ENCODE results near the gene KRT80. TPM values are rescaled to one million over a fixed set of nuclear protein-coding genes. Genes with fewer than 3 reads are reported as not detected.

The KRT80 gene
- total and polyA plus RNA-seq, 2 experiments from 2014 or later, result not detected

DNA sequence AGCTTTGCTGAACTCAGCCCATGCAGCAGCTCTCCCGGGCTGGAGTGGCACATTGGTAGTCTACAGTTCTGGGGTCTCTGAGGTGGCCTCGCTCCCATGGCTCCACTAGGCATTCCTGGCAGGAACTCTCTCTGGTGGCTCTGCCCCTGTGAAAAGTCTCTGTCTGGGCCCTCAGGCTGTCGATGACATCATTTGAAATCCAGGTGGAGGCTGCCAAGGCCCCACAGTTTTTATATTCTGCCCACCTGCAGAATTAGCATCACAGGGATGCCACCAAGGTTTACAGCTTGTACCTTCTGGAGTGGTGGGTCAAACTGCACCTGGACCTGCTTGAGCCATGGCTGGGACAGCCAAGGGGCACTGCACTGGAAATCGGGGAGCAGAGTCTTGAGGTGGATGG, 31.6 kb downstream of the KRT80 start:
- DNase-seq (ENCODE audit: low spot score) (no peak), ATAC-seq (no peak)
- H3K27me3 Mint-ChIP-seq (ENCODE audit: insufficient read depth, low read depth, poor library complexity), result peaks cover 11% of the 10 kb centered on the region
- H3K27ac ChIP-seq (ENCODE audit: low read depth), result no peak overlapping the region
- H3K9me2 ChIP-seq (ENCODE audit: insufficient read depth), result no peaks in the 10 kb centered on the region
- H3K4me1 ChIP-seq (ENCODE audit: insufficient read depth), result no peaks in the 10 kb centered on the region
- H3K27me3 ChIP-seq (ENCODE audit: insufficient read depth), result no peaks in the 10 kb centered on the region
- no peak overlapping the region for H3K27ac Mint-ChIP-seq
- no peak overlapping the region for H2AFZ ChIP-seq
- no peak for TF ChIP-seq EZH2 (IDR thresholded peaks at IDR 0.05; ENCODE audit: low read depth, unreplicated experiment)
- no peak for TF ChIP-seq STAT1 (IDR thresholded peaks at IDR 0.05; ENCODE audit: unreplicated experiment)
- TF ChIP-seq, protein P1, sequence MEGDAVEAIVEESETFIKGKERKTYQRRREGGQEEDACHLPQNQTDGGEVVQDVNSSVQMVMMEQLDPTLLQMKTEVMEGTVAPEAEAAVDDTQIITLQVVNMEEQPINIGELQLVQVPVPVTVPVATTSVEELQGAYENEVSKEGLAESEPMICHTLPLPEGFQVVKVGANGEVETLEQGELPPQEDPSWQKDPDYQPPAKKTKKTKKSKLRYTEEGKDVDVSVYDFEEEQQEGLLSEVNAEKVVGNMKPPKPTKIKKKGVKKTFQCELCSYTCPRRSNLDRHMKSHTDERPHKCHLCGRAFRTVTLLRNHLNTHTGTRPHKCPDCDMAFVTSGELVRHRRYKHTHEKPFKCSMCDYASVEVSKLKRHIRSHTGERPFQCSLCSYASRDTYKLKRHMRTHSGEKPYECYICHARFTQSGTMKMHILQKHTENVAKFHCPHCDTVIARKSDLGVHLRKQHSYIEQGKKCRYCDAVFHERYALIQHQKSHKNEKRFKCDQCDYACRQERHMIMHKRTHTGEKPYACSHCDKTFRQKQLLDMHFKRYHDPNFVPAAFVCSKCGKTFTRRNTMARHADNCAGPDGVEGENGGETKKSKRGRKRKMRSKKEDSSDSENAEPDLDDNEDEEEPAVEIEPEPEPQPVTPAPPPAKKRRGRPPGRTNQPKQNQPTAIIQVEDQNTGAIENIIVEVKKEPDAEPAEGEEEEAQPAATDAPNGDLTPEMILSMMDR (conservative IDR thresholded peaks at IDR 0.05; ENCODE audit: low read depth in 2 of 2), result no peak
- TF ChIP-seq ZNF331 (CRISPR knock-in tag; IDR thresholded peaks at IDR 0.05; ENCODE audit: low read depth), result no peak
- TF ChIP-seq ZNF462 (CRISPR knock-in tag; IDR thresholded peaks at IDR 0.05), result no peak
- TF ChIP-seq JUNB (IDR thresholded peaks at IDR 0.05; ENCODE audit: unreplicated experiment), result no peak
- TF ChIP-seq CREB1 (CRISPR knock-in tag; IDR thresholded peaks at IDR 0.05; ENCODE audit: low read depth), result no peak
- TF ChIP-seq, protein P2, sequence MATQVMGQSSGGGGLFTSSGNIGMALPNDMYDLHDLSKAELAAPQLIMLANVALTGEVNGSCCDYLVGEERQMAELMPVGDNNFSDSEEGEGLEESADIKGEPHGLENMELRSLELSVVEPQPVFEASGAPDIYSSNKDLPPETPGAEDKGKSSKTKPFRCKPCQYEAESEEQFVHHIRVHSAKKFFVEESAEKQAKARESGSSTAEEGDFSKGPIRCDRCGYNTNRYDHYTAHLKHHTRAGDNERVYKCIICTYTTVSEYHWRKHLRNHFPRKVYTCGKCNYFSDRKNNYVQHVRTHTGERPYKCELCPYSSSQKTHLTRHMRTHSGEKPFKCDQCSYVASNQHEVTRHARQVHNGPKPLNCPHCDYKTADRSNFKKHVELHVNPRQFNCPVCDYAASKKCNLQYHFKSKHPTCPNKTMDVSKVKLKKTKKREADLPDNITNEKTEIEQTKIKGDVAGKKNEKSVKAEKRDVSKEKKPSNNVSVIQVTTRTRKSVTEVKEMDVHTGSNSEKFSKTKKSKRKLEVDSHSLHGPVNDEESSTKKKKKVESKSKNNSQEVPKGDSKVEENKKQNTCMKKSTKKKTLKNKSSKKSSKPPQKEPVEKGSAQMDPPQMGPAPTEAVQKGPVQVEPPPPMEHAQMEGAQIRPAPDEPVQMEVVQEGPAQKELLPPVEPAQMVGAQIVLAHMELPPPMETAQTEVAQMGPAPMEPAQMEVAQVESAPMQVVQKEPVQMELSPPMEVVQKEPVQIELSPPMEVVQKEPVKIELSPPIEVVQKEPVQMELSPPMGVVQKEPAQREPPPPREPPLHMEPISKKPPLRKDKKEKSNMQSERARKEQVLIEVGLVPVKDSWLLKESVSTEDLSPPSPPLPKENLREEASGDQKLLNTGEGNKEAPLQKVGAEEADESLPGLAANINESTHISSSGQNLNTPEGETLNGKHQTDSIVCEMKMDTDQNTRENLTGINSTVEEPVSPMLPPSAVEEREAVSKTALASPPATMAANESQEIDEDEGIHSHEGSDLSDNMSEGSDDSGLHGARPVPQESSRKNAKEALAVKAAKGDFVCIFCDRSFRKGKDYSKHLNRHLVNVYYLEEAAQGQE (IDR thresholded peaks at IDR 0.05; ENCODE audit: unreplicated experiment), result no peak
- TF ChIP-seq POLR2AphosphoS5 (IDR thresholded peaks at IDR 0.05; ENCODE audit: low read depth), result no peak
- TF ChIP-seq NANOG (IDR thresholded peaks at IDR 0.05; ENCODE audit: borderline replicate concordance), result no peak
- no peak for TF ChIP-seq ZNF114 (CRISPR knock-in tag; IDR thresholded peaks at IDR 0.05)
- TF ChIP-seq, protein P3, sequence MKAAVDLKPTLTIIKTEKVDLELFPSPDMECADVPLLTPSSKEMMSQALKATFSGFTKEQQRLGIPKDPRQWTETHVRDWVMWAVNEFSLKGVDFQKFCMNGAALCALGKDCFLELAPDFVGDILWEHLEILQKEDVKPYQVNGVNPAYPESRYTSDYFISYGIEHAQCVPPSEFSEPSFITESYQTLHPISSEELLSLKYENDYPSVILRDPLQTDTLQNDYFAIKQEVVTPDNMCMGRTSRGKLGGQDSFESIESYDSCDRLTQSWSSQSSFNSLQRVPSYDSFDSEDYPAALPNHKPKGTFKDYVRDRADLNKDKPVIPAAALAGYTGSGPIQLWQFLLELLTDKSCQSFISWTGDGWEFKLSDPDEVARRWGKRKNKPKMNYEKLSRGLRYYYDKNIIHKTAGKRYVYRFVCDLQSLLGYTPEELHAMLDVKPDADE (IDR thresholded peaks at IDR 0.05), result no peak
- no peak for TF ChIP-seq EZH2phosphoT487 (IDR thresholded peaks at IDR 0.05; ENCODE audit: unreplicated experiment)
- H3K4me3 Mint-ChIP-seq, result no peak overlapping the region
- H3K36me3 ChIP-seq (ENCODE audit: insufficient read depth), result no peaks in the 10 kb centered on the region
- H4K20me1 ChIP-seq (replicated peaks; ENCODE audit: insufficient read depth), result no peaks in the 10 kb centered on the region
- H3K9me3 Mint-ChIP-seq, result no peaks in the 10 kb centered on the region; the same call in 2 of the 3 replicates
- peaks cover 8% of the 10 kb centered on the region for H3K4me1 Mint-ChIP-seq
- no peaks in the 10 kb centered on the region for H3F3A ChIP-seq (replicated peaks; ENCODE audit: low read depth)
- no peaks in the 10 kb centered on the region for H3K79me2 ChIP-seq (replicated peaks; ENCODE audit: insufficient read depth)
- no peaks in the 10 kb centered on the region; the same call in 2 of the 3 replicates for H3K36me3 Mint-ChIP-seq (ENCODE audit: low read depth)
- no peak overlapping the region for H3K4me3 ChIP-seq
- no peak overlapping the region for H3K4me2 ChIP-seq

Measured in GM23338 (cell line).